A549 (cell line): ENCODE measurements around the gene STK35. TPM values are rescaled to one million over a fixed set of nuclear protein-coding genes. Genes with fewer than 3 reads are reported as not detected.

Experiments
- ATAC-seq, 2 experiments: fragments of 200-7000 bp in 1 of 2; fragments of >200 bp in 1 of 2; cut with Nextera tagmentation in 1 of 2; cut with Tn5 transposase in 1 of 2; 3 replicates each; pipeline versions ENCODE4 v1.8.0 to v1.9.1; 2018 to 2020; ENCODE audit warnings: mild to moderate bottlenecking in 1 of 2, moderate library complexity in 1 of 2
- CTCF ChIA-PET: fragments of 300-600 bp; sonication (Branson Sonifier 250); formaldehyde crosslinking; extraction: SDS; loops from one replicate; lab custom pipeline; 2021; ENCODE audit warnings: antibody characterized with exemption, inconsistent platforms; lab: Yijun Ruan, JAX
- POLR2A ChIA-PET: fragments of 350-600 bp; formaldehyde crosslinking; extraction: SDS; loops from one replicate; lab custom pipeline; 2021; ENCODE audit warnings: antibody characterized with exemption, inconsistent platforms; lab: Yijun Ruan, JAX
- DNase-seq, 2 experiments: peaks; one replicate each; pipeline versions ENCODE4 v3.0.0 to v3.0.0-alpha.2; 2011 to 2016; ENCODE audit warnings: low read depth in 1 of 2, low spot score in 1 of 2
- FAIRE-seq: peaks from 2 replicates; lab custom pipeline; 2011; peaks lifted over from hg19 to GRCh38; lab: Jason Lieb, UNC
- H3K27ac ChIP-seq, 2 experiments: fragments of >200 bp; sonication (Bioruptor Twin); formaldehyde crosslinking; 3 replicates each; pipeline ENCODE4 v1.5.1; 2016 to 2017
- H3K4me1 ChIP-seq: fragments of >200 bp; sonication (Bioruptor Twin); formaldehyde crosslinking; 3 replicates; pipeline ENCODE4 v1.6.1; 2016
- H3K4me2 ChIP-seq: fragments of >200 bp; sonication (Bioruptor Twin); formaldehyde crosslinking; 3 replicates; pipeline ENCODE4 v1.6.1; 2016
- H3K4me3 ChIP-seq: fragments of >200 bp; sonication (Bioruptor Twin); formaldehyde crosslinking; 3 replicates; pipeline ENCODE4 v1.5.1; 2016
- H3K9me3 ChIP-seq: fragments of >200 bp; sonication (Bioruptor Twin); formaldehyde crosslinking; 3 replicates; pipeline ENCODE4 v1.6.1; 2016
- CBX2 ChIP-seq: fragments of 200-600 bp; sonication (generic); IDR thresholded peaks from 2 replicates; pipeline ENCODE4 v1.6.1; 2016; ENCODE audit warnings: low read depth, mild to moderate bottlenecking, borderline replicate concordance
- EHMT2 ChIP-seq: fragments of 200-600 bp; sonication (generic); IDR thresholded peaks from 2 replicates; pipeline ENCODE4 v1.6.1; 2016; ENCODE audit warnings: antibody characterized with exemption, low read depth, mild to moderate bottlenecking, moderate library complexity
- FOXS1 ChIP-seq: fragments of 250-450 bp; sonication (Bioruptor Pico); IDR thresholded peaks from 2 replicates; pipeline ENCODE4 v1.5.0; 2020; ENCODE audit warnings: mild to moderate bottlenecking, moderate library complexity
- HOXB13 ChIP-seq: fragments of 250-450 bp; sonication (Bioruptor Pico); IDR thresholded peaks from 2 replicates; pipeline ENCODE4 v1.5.0; 2020; ENCODE audit warnings: low read depth, mild to moderate bottlenecking, moderate library complexity
- JUN ChIP-seq, 2 experiments: fragments of >200 bp; sonication (Bioruptor Twin); formaldehyde crosslinking; IDR thresholded peaks; 2 replicates in 1 of 2; 3 replicates in 1 of 2; pipeline ENCODE4 v1.6.1; 2016 to 2017
- NPAS2 ChIP-seq: fragments of 250-450 bp; sonication (Bioruptor Pico); IDR thresholded peaks from 2 replicates; pipeline ENCODE4 v1.8.0; 2022; ENCODE audit warnings: mild to moderate bottlenecking, moderate library complexity, borderline replicate concordance
- NR3C1 ChIP-seq: fragments of >200 bp; sonication (Bioruptor Twin); formaldehyde crosslinking; IDR thresholded peaks from 3 replicates; pipeline ENCODE4 v1.6.1; 2017
- PHF8 ChIP-seq: fragments of 200-600 bp; sonication (generic); IDR thresholded peaks from 2 replicates; pipeline ENCODE4 v1.6.1; 2016; ENCODE audit warnings: low read depth, mild to moderate bottlenecking, antibody characterized with exemption, moderate library complexity, borderline replicate concordance
- RARB ChIP-seq: fragments of 250-450 bp; sonication (Bioruptor Pico); IDR thresholded peaks from 2 replicates; pipeline ENCODE4 v1.8.0; 2021; ENCODE audit warnings: mild to moderate bottlenecking, moderate library complexity
- RNF2 ChIP-seq: fragments of 200-600 bp; sonication (generic); IDR thresholded peaks from 2 replicates; pipeline ENCODE4 v1.6.1; 2016; ENCODE audit warnings: low read depth, mild to moderate bottlenecking, antibody characterized with exemption, moderate library complexity, borderline replicate concordance
- TFCP2L1 ChIP-seq: fragments of 250-450 bp; sonication (Bioruptor Pico); IDR thresholded peaks from 2 replicates; pipeline ENCODE4 v1.5.0; 2021; ENCODE audit warnings: mild to moderate bottlenecking
- WGBS: methylation state at CpG from one replicate; pipeline ENCODE4 v1.1.6; 2017; ENCODE audit errors: missing lambda C conversion rate; 5-methylcytosine and 5-hydroxymethylcytosine counted together
- polyA plus RNA-seq, 4 experiments: library from polyadenylated mRNA; depleted of rRNA in 3 of 4; stranded (reverse); fragments of >200 nt; fragmentation: RNase III in 1 of 4; extraction: RNeasy Plus Mini Kit Qiagen cat#74134 plus additional on column Dnase treatment in 1 of 4; gene quantifications; 2 replicates in 3 of 4; 3 replicates in 1 of 4; pipeline ENCODE4 v1.2.3, GENCODE V29; 2011 to 2017
- TF ChIP-seq, protein P1 (sequence below): IDR thresholded peaks from 2 replicates; pipeline ENCODE4 v1.6.1; 2012; ENCODE audit warnings: low read depth, borderline replicate concordance
- TF ChIP-seq, protein P2 (sequence below): fragments of 200-600 bp; sonication (generic); IDR thresholded peaks from 2 replicates; pipeline ENCODE4 v1.6.1; 2016; ENCODE audit warnings: antibody characterized with exemption, mild to moderate bottlenecking, moderate library complexity
- TF ChIP-seq, protein P3 (sequence below): fragments of 250-450 bp; sonication (Bioruptor Pico); IDR thresholded peaks from 2 replicates; pipeline ENCODE4 v1.5.0; 2021; ENCODE audit warnings: mild to moderate bottlenecking, moderate library complexity, borderline replicate concordance
- TF ChIP-seq, protein P4 (sequence below): fragments of >200 bp; sonication (Bioruptor Twin); formaldehyde crosslinking; IDR thresholded peaks from 3 replicates; pipeline ENCODE4 v1.6.1; 2016

Gene STK35
- polyA plus RNA-seq, 2 of the 4 experiments (the other 2 are of a cell fraction), result 9.0 to 10.0 TPM

DNA sequence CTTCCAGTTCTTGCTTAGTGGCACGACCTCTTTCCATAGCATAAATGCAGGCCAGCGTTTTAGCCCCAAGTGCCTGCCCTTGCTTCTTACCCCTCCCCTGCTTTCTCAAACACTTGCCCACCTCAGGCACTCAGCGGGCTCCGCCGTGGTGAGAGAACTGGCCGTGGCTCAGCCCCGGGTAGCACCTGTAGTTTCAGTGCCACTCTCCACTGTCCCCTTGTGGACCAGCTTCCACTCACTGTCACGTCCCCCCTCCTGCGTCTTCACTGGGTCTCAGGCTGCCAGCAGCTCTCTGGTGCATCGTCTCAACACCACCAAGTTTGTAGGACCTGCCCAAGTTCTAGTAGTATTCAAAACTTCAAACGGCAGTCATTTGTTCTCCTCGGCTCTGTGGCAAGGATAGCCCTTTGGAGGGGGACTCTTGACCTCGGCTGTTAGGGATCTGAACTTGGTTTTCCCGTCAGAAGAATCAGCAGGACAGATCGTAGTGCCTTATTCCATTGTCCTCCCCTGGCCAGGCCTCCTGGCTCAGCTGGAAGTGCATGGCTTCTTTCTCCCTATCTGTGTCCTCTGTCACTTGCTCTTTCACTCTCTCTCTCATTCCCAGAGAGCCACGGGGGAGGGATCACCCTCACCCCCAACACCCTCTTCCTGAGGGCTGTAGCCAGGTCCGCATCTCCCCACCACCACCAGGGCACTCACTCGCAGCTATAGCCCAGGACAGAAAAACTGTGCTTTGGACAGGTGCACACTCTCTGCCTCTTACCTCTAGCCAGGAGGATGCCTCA lies 44.6 kb downstream of the STK35 start:
- Histone ChIP-seq H3K4me1 (0 out of 3 replicates have a peak, but pooled peaks cover 6% of the 10 kb centered on the region), H3K4me3 (no peak overlapping the region), H3K27ac (no peak overlapping the region), H3K4me2 (no peak overlapping the region), H3K9me3 (no peaks in the 10 kb centered on the region)
- 88% methylated on average over 18 of the region's 18 CpGs for WGBS
- FAIRE-seq (no peak), ATAC-seq (no peak), DNase-seq (no peak)
- CTCF ChIA-PET, result interaction anchor here (1.4 to 4.9 kb wide), 2 partner anchors 27 to 140 kb away, joined by 5 to 27 read pairs; no protein-coding TSS in a partner anchor
- TF ChIP-seq PHF8 (no peak), RNF2 (no peak), CBX2 (no peak), EHMT2 (no peak), TFCP2L1 (CRISPR knock-in tag) (no peak)
- TF ChIP-seq, protein P1, sequence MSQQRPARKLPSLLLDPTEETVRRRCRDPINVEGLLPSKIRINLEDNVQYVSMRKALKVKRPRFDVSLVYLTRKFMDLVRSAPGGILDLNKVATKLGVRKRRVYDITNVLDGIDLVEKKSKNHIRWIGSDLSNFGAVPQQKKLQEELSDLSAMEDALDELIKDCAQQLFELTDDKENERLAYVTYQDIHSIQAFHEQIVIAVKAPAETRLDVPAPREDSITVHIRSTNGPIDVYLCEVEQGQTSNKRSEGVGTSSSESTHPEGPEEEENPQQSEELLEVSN, result no peak
- TF ChIP-seq, protein P2, sequence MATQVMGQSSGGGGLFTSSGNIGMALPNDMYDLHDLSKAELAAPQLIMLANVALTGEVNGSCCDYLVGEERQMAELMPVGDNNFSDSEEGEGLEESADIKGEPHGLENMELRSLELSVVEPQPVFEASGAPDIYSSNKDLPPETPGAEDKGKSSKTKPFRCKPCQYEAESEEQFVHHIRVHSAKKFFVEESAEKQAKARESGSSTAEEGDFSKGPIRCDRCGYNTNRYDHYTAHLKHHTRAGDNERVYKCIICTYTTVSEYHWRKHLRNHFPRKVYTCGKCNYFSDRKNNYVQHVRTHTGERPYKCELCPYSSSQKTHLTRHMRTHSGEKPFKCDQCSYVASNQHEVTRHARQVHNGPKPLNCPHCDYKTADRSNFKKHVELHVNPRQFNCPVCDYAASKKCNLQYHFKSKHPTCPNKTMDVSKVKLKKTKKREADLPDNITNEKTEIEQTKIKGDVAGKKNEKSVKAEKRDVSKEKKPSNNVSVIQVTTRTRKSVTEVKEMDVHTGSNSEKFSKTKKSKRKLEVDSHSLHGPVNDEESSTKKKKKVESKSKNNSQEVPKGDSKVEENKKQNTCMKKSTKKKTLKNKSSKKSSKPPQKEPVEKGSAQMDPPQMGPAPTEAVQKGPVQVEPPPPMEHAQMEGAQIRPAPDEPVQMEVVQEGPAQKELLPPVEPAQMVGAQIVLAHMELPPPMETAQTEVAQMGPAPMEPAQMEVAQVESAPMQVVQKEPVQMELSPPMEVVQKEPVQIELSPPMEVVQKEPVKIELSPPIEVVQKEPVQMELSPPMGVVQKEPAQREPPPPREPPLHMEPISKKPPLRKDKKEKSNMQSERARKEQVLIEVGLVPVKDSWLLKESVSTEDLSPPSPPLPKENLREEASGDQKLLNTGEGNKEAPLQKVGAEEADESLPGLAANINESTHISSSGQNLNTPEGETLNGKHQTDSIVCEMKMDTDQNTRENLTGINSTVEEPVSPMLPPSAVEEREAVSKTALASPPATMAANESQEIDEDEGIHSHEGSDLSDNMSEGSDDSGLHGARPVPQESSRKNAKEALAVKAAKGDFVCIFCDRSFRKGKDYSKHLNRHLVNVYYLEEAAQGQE, result no peak
- POLR2A ChIA-PET, result no interaction called here

DNA sequence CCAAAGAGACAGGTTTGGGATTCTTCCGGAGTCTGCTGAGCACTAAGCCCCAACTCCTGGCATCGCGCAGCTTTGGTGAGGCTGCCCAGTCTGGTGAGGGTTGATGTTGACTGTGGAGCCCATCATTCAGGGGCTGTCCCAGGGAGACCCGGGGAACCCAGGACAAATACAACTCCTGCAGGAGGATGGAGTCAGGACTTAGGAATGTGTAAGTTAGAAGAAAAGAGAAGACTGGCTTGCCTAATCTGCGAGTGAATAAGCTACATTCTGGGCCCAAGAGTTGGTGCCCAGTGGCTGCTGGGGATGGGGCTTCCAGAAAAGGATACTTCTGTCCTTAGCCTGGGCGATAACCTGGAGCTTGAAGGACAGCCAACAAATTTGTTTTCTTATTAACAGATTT lies 47.9 kb downstream of the STK35 start:
- ATAC-seq, result peak in 1 of 2 experiments; percentile 48; a peak in 3 of 6 replicates
- CTCF ChIA-PET, result interaction anchor here (1.0 to 4.9 kb wide), 6 partner anchors 9 to 385 kb away, joined by 3 to 27 read pairs (median 4); no protein-coding TSS in a partner anchor
- FAIRE-seq, result no peak
- no peak overlapping the region for H3K4me3 ChIP-seq
- TF ChIP-seq RARB (CRISPR knock-in tag) (no peak), JUN (IDR thresholded peaks at IDR 0.05) (no peak), TFCP2L1 (CRISPR knock-in tag) (no peak), NR3C1 (no peak), FOXS1 (CRISPR knock-in tag) (no peak), HOXB13 (CRISPR knock-in tag) (no peak), NPAS2 (CRISPR knock-in tag) (no peak)
- TF ChIP-seq, protein P3, sequence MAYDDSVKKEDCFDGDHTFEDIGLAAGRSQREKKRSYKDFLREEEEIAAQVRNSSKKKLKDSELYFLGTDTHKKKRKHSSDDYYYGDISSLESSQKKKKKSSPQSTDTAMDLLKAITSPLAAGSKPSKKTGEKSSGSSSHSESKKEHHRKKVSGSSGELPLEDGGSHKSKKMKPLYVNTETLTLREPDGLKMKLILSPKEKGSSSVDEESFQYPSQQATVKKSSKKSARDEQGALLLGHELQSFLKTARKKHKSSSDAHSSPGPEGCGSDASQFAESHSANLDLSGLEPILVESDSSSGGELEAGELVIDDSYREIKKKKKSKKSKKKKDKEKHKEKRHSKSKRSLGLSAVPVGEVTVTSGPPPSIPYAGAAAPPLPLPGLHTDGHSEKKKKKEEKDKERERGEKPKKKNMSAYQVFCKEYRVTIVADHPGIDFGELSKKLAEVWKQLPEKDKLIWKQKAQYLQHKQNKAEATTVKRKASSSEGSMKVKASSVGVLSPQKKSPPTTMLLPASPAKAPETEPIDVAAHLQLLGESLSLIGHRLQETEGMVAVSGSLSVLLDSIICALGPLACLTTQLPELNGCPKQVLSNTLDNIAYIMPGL, result no peak
- TF ChIP-seq, protein P4, sequence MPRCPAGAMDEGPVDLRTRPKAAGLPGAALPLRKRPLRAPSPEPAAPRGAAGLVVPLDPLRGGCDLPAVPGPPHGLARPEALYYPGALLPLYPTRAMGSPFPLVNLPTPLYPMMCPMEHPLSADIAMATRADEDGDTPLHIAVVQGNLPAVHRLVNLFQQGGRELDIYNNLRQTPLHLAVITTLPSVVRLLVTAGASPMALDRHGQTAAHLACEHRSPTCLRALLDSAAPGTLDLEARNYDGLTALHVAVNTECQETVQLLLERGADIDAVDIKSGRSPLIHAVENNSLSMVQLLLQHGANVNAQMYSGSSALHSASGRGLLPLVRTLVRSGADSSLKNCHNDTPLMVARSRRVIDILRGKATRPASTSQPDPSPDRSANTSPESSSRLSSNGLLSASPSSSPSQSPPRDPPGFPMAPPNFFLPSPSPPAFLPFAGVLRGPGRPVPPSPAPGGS, result no peak
- WGBS, result 79% methylated on average over 6 of the region's 6 CpGs
- no peak overlapping the region for H3K27ac ChIP-seq
- H3K4me1 ChIP-seq, result peaks cover 12% of the 10 kb centered on the region; the same call in 1 of the 3 replicates
- POLR2A ChIA-PET, result no interaction called here
- DNase-seq, result no peak
- H3K4me2 ChIP-seq, result no peak overlapping the region
- H3K9me3 ChIP-seq, result no peaks in the 10 kb centered on the region
